Measurements from ENCODE around the gene FBXW4. TPM values are rescaled to one million over a fixed set of nuclear protein-coding genes. Genes with fewer than 3 reads are reported as not detected.

FBXW4 gene
- total and polyA plus RNA-seq, 10 of the 15 experiments (the other 5 are each of a cell fraction or from before 2014, with no cell fraction given) = 5.7 to 42.0 (median 27.5) TPM

- Histone ChIP-seq H3K9ac (ENCODE audit: control insufficient read depth, insufficient read depth, low read length) (no peak overlapping the region), H3K27me3 (replicated peaks in 1 of 2; ENCODE audit: control insufficient read depth in 2 of 2, insufficient read depth in 2 of 2, low read length in 1 of 2) (no peaks in the 10 kb centered on the region), H3K9me3 (replicated peaks; ENCODE audit: control insufficient read depth, insufficient read depth, low read length) (no peaks in the 10 kb centered on the region), H3K4me3 (no peak overlapping the region), H2AFZ (ENCODE audit: control insufficient read depth, low read depth, low read length) (no peak overlapping the region), H3K4me2 (ENCODE audit: control insufficient read depth, insufficient read depth) (no peak overlapping the region), H3K36me3 (ENCODE audit: control insufficient read depth in 2 of 2, insufficient read depth in 2 of 2, low read length in 1 of 2) (no peaks in the 10 kb centered on the region; a peak in 1 of 4 replicates), H3K79me2 (ENCODE audit: control insufficient read depth, insufficient read depth, low read length) (peaks cover 31% of the 10 kb centered on the region), H3K27ac (ENCODE audit: control insufficient read depth, insufficient read depth) (no peak overlapping the region), H3K4me1 (ENCODE audit: control insufficient read depth, insufficient read depth, low read length) (peaks cover 19% of the 10 kb centered on the region), H4K20me1 (ENCODE audit: control insufficient read depth, insufficient read depth) (no peaks in the 10 kb centered on the region)
- RAD21 ChIA-PET (ENCODE audit: unreplicated experiment) = interaction anchor here (0.9 kb wide), 1 partner anchor 16 kb away, joined by 3 read pairs; no protein-coding TSS in a partner anchor
- WGBS (ENCODE audit: insufficient coverage, insufficient replicate concordance, low lambda C conversion rate, missing lambda C conversion rate) = 97% methylated on average over 3 of the region's 3 CpGs
- in situ Hi-C loops (cut with MboI) (no loop called here), intact Hi-C loops (cut with micrococcal nuclease; ENCODE audit: unreplicated experiment) (no loop called here)
- BruUV-seq (replicated peaks) = no TSS peak
- CTCF ChIA-PET = interaction anchor here (1.9 kb wide), 1 partner anchor 85 kb away, joined by 6 read pairs; no protein-coding TSS in a partner anchor
- no peak for TF ChIP-seq IKZF1 (conservative IDR thresholded peaks at IDR 0.05)
- no peak for TF ChIP-seq BCL3 (IDR thresholded peaks at IDR 0.05; ENCODE audit: borderline replicate concordance, insufficient read depth, low read depth, low read length, poor library complexity, severe bottlenecking)
- TF ChIP-seq SRF (IDR thresholded peaks at IDR 0.05; ENCODE audit: low read depth in 2 of 2, low read length in 2 of 2) = no peak
- no peak for TF ChIP-seq BACH1 (IDR thresholded peaks at IDR 0.05; ENCODE audit: borderline replicate concordance)
- TF ChIP-seq HDGF (IDR thresholded peaks at IDR 0.05) = no peak
- ATAC-seq = no peak
- SMC1A ChIA-PET (ENCODE audit: uncharacterized antibody, unreplicated experiment) = interaction anchor here (1.0 to 2.8 kb wide), 3 partner anchors 9 to 17 kb away, joined by 3 to 9 read pairs (median 4); no protein-coding TSS in a partner anchor
- no peak for FAIRE-seq
- POLR2A ChIA-PET = no interaction called here
- DNase-seq (ENCODE audit: low read depth, low spot score) = no peak
These were observed 7.8 kb downstream of the FBXW4 start for GRCh38 chr10:101687071-101687658.

Measured in GM12878 (cell line).